Ovary (tissue), 10 donors: Measurements from ENCODE around the gene NME1. TPM values are rescaled to one million over a fixed set of nuclear protein-coding genes. Genes with fewer than 3 reads are reported as not detected.
A peak's percentile ranks its signal among the peaks of the same experiment; 100 is the strongest.
"Not testable (repeated sequence)": the region's sequence is repeated elsewhere in the genome, so short reads cannot be mapped to it uniquely, and the experiment has no call there.

Experiments
- DNase-seq, 5 donors: peaks; one replicate each; pipeline ENCODE4 v3.0.0-alpha.2; 2019 to 2020
- H3K27ac ChIP-seq, 2 donors: fragments of 200-600 bp; one replicate each; pipeline versions ENCODE4 v1.5.1 to v1.8.0; 2019 to 2022
- H3K27me3 ChIP-seq: fragments of 200-600 bp; one replicate; pipeline ENCODE4 v1.8.0; 2022
- H3K36me3 ChIP-seq: fragments of 200-600 bp; sonication (generic); one replicate; pipeline ENCODE4 v1.5.1; 2019
- H3K4me1 ChIP-seq: one replicate; pipeline ENCODE4 v1.8.1; 2013; ENCODE audit warnings: mild to moderate bottlenecking, moderate library complexity; ENCODE audit not compliant: insufficient read depth
- H3K4me3 ChIP-seq: fragments of 200-600 bp; sonication (generic); one replicate; pipeline ENCODE4 v1.5.1; 2017
- H3K9me3 ChIP-seq, 2 donors: fragments of 200-600 bp in 1 of 2; sonication (generic) in 1 of 2; one replicate each; pipeline versions ENCODE4 v1.5.1 to v1.8.1; 2013 to 2019; ENCODE audit warnings: mild to moderate bottlenecking in 1 of 2, moderate library complexity in 1 of 2
- EP300 ChIP-seq: sonication (generic); formaldehyde crosslinking; IDR thresholded peaks from one replicate; pipeline ENCODE4 v1.6.1; 2017; ENCODE audit warnings: antibody characterized with exemption
- POLR2A ChIP-seq: fragments of 450-650 bp; IDR thresholded peaks from one replicate; pipeline ENCODE4 v1.6.1; 2017; ENCODE audit warnings: antibody characterized with exemption, mild to moderate bottlenecking, moderate library complexity
- WGBS, 3 donors: extraction: QIAGEN DNeasy Blood & Tissue Kit in 1 of 3; methylation state at CpG; one replicate each; pipeline versions ENCODE4 v1.1.5 to v1.1.7; 2013 to 2017; 5-methylcytosine and 5-hydroxymethylcytosine counted together
- intact Hi-C, 4 donors: fragments of 100-400 bp; cut with DNase I; formaldehyde crosslinking; loops; one replicate each; pipeline versions ENCODE4 v1.11.0 to v1.15.1; 2022 to 2023
- long read RNA-seq, 3 donors: library from polyadenylated mRNA in 2 of 3; unstranded in 2 of 3; transcript quantifications; one replicate each; pipeline ENCODE4 v2.0.0 and lab custom pipeline, GENCODE V29; 2021 to 2026
- polyA plus RNA-seq, 2 donors: library from polyadenylated mRNA; stranded (reverse); fragments of 200-250 nt in 1 of 2; fragments of 350-450 nt in 1 of 2; fragmentation: Illumina TruSeq in 1 of 2; extraction: RNeasy Lipid Tissue Mini Kit (QIAGEN cat#74804) in 1 of 2; gene quantifications; one replicate each; pipeline ENCODE4 v1.2.3, GENCODE V29; 2013 to 2014
- total RNA-seq, 7 donors: library from RNA; depleted of rRNA in 2 of 7; stranded (reverse); fragments of >200 nt in 2 of 7; fragmentation: NEBNext Ultra II Directional in 3 of 7; extraction: Animal tissue kit (Norgen Biotek cat#: 25700) in 3 of 7; gene quantifications; one replicate each; pipeline versions ENCODE4 v1.1.0 to v1.2.4, GENCODE V29; 2016 to 2023
- TF ChIP-seq, protein P1 (sequence below), 3 donors: fragments of 450-650 bp in 2 of 3; fragments of 200-600 bp in 1 of 3; IDR thresholded peaks; one replicate each; pipeline versions ENCODE4 v1.5.1 to v1.8.0; 2016 to 2022; ENCODE audit warnings: antibody characterized with exemption in 3 of 3, mild to moderate bottlenecking in 1 of 3
- donor health status: DM: no; HTN: no; CAD: no; lungs with moderate emphysema.
- donor health status: DM: no; HTN: no; CAD: no.
- donor health status: Bipolar disorder and iron deficiency.
- donor health status: DM: yes; HTN: yes; CAD: no.
- donor health status: DM: no; HTN: no; CAD: no.
- donor health status: DM: yes; HTN: yes; CAD: no.

Gene NME1
- total RNA-seq: 10 to 100 TPM; 17.0 to 83.8 (median 50.5) TPM
- polyA plus RNA-seq: 10 to 100 TPM; 27.2 to 58.5 TPM
- long read RNA-seq, donor 1, transcript NME1-203 (5 exons, 940 nt): major isoform, 26 of 39 reads
- long read RNA-seq, donor 1, partial matches to known transcripts: 8 of 39 reads
- long read RNA-seq, donor 1, other reads (novel, unspliced or antisense): 1 of 39 reads
- long read RNA-seq, donor 2, transcript NME1-203 (5 exons, 940 nt): major isoform, 109 of 121 reads
- long read RNA-seq, donor 2, partial matches to known transcripts: 8 of 121 reads
- long read RNA-seq, donor 2, other reads (novel, unspliced or antisense): 0 of 121 reads
- long read RNA-seq, donor 3, transcript NME1-203 (5 exons, 940 nt): major isoform, 63 of 80 reads
- long read RNA-seq, donor 3, partial matches to known transcripts: 14 of 80 reads
- long read RNA-seq, donor 3, other reads (novel, unspliced or antisense): 1 of 80 reads

- 0% methylated on average over 60 of the region's 60 CpGs for WGBS, 3 donors
- peak; percentile 39 for TF ChIP-seq POLR2A
- no peak for TF ChIP-seq EP300
- TF ChIP-seq, protein P1, sequence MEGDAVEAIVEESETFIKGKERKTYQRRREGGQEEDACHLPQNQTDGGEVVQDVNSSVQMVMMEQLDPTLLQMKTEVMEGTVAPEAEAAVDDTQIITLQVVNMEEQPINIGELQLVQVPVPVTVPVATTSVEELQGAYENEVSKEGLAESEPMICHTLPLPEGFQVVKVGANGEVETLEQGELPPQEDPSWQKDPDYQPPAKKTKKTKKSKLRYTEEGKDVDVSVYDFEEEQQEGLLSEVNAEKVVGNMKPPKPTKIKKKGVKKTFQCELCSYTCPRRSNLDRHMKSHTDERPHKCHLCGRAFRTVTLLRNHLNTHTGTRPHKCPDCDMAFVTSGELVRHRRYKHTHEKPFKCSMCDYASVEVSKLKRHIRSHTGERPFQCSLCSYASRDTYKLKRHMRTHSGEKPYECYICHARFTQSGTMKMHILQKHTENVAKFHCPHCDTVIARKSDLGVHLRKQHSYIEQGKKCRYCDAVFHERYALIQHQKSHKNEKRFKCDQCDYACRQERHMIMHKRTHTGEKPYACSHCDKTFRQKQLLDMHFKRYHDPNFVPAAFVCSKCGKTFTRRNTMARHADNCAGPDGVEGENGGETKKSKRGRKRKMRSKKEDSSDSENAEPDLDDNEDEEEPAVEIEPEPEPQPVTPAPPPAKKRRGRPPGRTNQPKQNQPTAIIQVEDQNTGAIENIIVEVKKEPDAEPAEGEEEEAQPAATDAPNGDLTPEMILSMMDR (IDR thresholded peaks at IDR 0.05): peak; percentile 35 to 92 (median 78)
- H3K9me3 ChIP-seq: no peaks in the 10 kb centered on the region
- H3K27ac ChIP-seq: peak within 1 kb of the TSS; percentile 58 to 70
- no peaks in the 10 kb centered on the region for H3K36me3 ChIP-seq
- peak within 1 kb of the TSS; percentile 36 for H3K4me3 ChIP-seq
- intact Hi-C loops: loop anchor here in 2 of 4 donors (5.0 to 10.0 kb wide), 3 partner anchors 36 to 156 kb away; no protein-coding TSS in a partner anchor
- peak; percentile 92 to 99 (median 96) for DNase-seq
- H3K27me3 ChIP-seq: no peaks in the 10 kb centered on the region
- H3K4me1 ChIP-seq: peaks cover 5% of the 10 kb centered on the region
Observed at GRCh38 chr17:51153210-51154072, at the start of gene NME1. TSS of gene NME1 (plus strand) at chr17:51153559. CDS start at chr17:51155655, 2,096 bp downstream.

DNA sequence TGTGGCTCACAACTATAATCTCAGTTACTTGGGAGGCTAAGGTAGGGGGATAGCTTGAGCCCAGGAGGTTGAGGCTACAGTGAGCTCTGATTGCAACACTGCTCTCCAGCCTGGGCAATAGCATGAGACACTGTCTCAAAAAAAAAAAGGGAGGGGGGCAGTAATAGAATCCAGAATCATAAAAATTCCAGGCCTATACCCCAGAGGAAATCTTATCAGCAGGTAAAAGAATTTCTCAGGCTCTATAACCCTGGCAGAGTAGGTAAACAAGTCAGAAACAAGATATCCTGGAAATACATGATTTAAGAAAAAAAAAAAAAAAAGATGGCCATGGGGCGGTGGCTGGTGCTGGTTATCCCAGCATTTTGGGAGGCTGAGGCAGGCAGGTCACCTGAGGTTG lies 45.6 kb upstream of the NME1 start:
- Histone ChIP-seq H3K27ac (no peak overlapping the region), H3K4me3 (no peak overlapping the region), H3K9me3 (no peaks in the 10 kb centered on the region), H3K36me3 (no peaks in the 10 kb centered on the region), H3K4me1 (peaks cover 6% of the 10 kb centered on the region), H3K27me3 (no peaks in the 10 kb centered on the region)
- WGBS, 3 donors: 88 to 100% (median 92%) methylated on average over 1 of the region's 1 CpG
- TF ChIP-seq POLR2A (no peak), EP300 (no peak)
- TF ChIP-seq, protein P1 (IDR thresholded peaks at IDR 0.05): no peak
- no peak for DNase-seq
- intact Hi-C loops: no loop called here

DNA sequence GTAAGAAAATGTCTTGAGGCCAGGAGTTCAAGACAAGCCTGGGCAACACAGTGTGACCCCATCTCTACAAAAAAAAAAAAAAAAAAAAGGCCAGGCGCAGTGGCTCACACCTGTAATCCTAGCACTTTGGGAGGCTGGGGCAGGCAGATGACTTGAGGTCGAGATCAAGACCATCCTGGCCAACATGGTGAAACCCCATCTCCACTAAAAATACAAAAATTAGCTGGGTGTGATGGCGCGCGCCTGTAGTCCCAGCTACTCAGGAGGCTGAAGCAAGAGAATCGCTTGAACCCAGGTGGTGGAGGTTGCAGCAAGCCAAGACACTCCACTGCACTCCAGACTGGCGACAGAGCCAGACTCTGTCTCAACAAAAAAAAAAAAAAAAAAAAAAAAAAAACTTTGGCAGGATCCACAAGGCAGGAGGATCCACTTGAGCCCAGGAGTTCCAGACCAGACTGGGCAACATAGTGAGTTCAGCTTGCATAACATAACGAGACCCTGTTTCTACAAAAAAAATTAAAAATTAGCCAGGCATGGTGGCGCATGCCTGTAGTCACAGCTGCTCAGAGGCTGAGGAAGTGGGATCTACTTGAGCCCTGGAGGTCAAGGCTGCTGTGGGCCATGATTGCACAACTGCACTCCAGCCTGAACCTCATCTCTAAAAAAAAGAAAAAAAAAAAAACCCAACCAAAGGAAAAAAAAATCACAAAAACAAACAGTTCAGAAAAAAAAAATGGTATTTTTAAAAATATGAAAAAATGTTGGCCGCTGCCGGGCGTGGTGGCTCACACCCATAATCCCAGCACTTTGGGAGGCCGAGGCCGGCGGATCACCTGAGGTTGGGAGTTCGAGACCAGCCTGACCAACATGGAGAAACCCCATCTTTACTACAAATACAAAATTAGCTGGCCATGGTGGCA lies 40.8 kb upstream of the NME1 start:
- WGBS, 3 donors: 52 to 67% (median 62%) methylated on average over 16 of the region's 16 CpGs
- H3K27ac ChIP-seq: peak overlapping the region in 1 of 2 donors; percentile 27
- intact Hi-C loops, H3K27me3 ChIP-seq, H3K9me3 ChIP-seq, H3K4me1 ChIP-seq, H3K4me3 ChIP-seq, H3K36me3 ChIP-seq: not testable (repeated sequence)
- DNase-seq: peak; percentile 73 to 90 (median 85)

DNA sequence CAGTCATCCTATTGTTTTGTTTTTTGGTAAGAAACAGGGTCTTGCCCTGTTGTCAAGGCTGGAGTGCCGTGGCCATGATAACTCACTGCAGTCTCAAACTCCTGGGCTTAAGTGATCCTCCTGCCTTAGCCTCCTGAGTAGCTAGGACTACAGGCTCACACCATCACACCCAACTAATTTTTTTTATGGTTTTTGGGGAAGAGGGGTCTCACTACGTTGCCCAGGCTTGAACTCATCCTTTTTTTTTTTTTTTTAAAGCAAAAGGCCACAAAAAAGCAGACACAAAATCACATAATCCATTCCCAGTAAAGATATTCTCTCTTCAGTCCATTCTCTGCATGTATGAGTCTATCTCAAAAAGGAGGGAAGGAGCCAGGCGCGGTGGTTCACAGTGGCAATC lies 38.2 kb upstream of the NME1 start:
- DNase-seq: no peak
- H3K4me1 ChIP-seq: peaks cover 11% of the 10 kb centered on the region

More for the DNA sequence above, 38.2 kb upstream of the NME1 start:
- TF ChIP-seq EP300 (no peak), POLR2A (no peak)
- TF ChIP-seq, protein P1 (IDR thresholded peaks at IDR 0.05): no peak
- no peaks in the 10 kb centered on the region for H3K36me3 ChIP-seq
- no peaks in the 10 kb centered on the region for H3K27me3 ChIP-seq
- H3K27ac ChIP-seq: no peak overlapping the region
- intact Hi-C loops: loop anchor here in 1 of 4 donors (5.0 kb wide), 1 partner anchor 37 kb away; the partner anchor contains the start of gene NME1
- H3K9me3 ChIP-seq: no peaks in the 10 kb centered on the region
- 85 to 87% (median 85%) methylated on average over 4 of the region's 4 CpGs for WGBS, 3 donors
- no peak overlapping the region for H3K4me3 ChIP-seq
